Measurements from ENCODE around the gene CHRNB2. TPM values are rescaled to one million over a fixed set of nuclear protein-coding genes. Genes with fewer than 3 reads are reported as not detected.

Gene CHRNB2
- total and polyA plus RNA-seq, 2 experiments from 2014 or later: 0.12 TPM; not detected in 1

- no peaks in the 10 kb centered on the region for H3K4me1 ChIP-seq (ENCODE audit: low read depth)
- H3K27ac ChIP-seq: no peak overlapping the region
- no peak for DNase-seq (ENCODE audit: low read depth in 1 of 2, low spot score in 1 of 2)
- no peaks in the 10 kb centered on the region for H3K9me3 ChIP-seq (ENCODE audit: low read depth)
- H3K36me3 ChIP-seq: no peaks in the 10 kb centered on the region
- H3K27me3 ChIP-seq: peaks cover 30% of the 10 kb centered on the region
- no peak overlapping the region for H3K4me3 ChIP-seq
- TF ChIP-seq, protein P1, sequence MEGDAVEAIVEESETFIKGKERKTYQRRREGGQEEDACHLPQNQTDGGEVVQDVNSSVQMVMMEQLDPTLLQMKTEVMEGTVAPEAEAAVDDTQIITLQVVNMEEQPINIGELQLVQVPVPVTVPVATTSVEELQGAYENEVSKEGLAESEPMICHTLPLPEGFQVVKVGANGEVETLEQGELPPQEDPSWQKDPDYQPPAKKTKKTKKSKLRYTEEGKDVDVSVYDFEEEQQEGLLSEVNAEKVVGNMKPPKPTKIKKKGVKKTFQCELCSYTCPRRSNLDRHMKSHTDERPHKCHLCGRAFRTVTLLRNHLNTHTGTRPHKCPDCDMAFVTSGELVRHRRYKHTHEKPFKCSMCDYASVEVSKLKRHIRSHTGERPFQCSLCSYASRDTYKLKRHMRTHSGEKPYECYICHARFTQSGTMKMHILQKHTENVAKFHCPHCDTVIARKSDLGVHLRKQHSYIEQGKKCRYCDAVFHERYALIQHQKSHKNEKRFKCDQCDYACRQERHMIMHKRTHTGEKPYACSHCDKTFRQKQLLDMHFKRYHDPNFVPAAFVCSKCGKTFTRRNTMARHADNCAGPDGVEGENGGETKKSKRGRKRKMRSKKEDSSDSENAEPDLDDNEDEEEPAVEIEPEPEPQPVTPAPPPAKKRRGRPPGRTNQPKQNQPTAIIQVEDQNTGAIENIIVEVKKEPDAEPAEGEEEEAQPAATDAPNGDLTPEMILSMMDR (IDR thresholded peaks at IDR 0.05; ENCODE audit: low read depth, low read length): no peak
These were observed 4.3 kb downstream of the CHRNB2 start for GRCh38 chr1:154571964-154572288.

DNA sequence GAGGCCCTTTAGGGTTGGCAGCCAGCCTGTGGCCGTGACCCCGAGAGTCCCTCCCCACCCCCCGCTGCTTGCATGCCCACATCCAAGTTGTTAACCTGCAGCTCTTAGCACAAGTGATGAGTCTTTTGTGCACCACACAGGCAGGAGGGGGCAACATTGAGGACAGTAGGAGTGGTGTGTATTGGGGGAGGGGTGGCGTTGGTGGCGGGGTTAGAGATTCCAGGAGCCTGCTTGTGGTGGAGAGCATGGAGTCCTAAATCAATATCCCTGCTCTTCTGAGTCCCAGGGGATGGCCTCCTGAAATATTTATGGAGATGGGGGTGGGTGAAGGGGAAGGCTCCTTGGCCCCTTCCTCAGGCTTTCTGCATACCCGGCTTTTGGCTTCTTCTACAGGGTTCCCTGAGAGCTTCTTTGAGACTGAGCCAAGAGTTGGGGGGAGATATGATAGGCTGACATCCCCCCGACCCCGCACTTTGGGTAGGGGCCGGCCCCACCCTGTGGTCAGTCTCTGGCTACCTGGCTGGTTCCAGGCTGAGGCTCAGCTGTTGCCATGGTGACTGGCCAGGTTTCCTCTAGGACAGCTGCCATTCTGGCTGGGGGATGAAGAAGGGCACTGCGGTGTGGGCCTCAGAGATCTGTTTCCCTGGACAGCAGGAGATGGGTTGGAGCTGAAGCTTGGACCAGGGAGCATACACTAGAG, 5.0 kb downstream of the CHRNB2 start:
- DNase-seq (ENCODE audit: low read depth in 1 of 2, low spot score in 1 of 2): no peak
- no peaks in the 10 kb centered on the region for H3K36me3 ChIP-seq
- H3K4me1 ChIP-seq (ENCODE audit: low read depth): no peaks in the 10 kb centered on the region
- H3K27me3 ChIP-seq: peaks cover 23% of the 10 kb centered on the region
- no peaks in the 10 kb centered on the region for H3K9me3 ChIP-seq (ENCODE audit: low read depth)
- H3K4me3 ChIP-seq: no peak overlapping the region
- no peak overlapping the region for H3K27ac ChIP-seq
- TF ChIP-seq, protein P1 (IDR thresholded peaks at IDR 0.05; ENCODE audit: low read depth, low read length): no peak

- Histone ChIP-seq H3K27me3 (peaks cover 20% of the 10 kb centered on the region), H3K4me3 (no peak overlapping the region), H3K27ac (no peak overlapping the region), H3K9me3 (ENCODE audit: low read depth) (no peaks in the 10 kb centered on the region), H3K4me1 (ENCODE audit: low read depth) (no peaks in the 10 kb centered on the region), H3K36me3 (no peaks in the 10 kb centered on the region)
- TF ChIP-seq, protein P1 (IDR thresholded peaks at IDR 0.05; ENCODE audit: low read depth, low read length): no peak
- no peak for DNase-seq (ENCODE audit: low read depth in 1 of 2, low spot score in 1 of 2)
These were observed 5.6 kb downstream of the CHRNB2 start for GRCh38 chr1:154573168-154573510.

DNA sequence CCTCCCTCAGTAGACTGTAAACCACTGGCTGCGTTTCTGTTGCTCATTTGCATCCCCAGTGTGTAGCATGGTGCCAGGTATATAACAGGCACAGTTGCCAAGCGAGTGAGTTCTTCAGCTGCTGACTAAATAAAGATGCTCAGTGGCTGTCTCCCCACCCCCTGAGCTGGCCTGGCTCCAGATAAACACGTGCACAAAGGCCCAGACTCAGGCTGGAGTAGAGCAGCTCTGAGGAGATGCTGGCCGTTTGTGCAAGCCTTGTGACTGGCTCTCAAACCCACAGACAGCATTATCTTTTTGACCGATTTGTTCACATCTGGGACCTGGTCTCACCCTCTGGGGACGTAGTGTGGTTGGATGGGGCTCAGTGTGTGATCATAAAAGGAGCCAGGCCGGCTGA, 7.1 kb downstream of the CHRNB2 start:
- peaks cover 4% of the 10 kb centered on the region for H3K27me3 ChIP-seq
- H3K9me3 ChIP-seq (ENCODE audit: low read depth): no peaks in the 10 kb centered on the region
- H3K36me3 ChIP-seq: peaks cover 7% of the 10 kb centered on the region
- peak; percentile 27 to 51 for DNase-seq (ENCODE audit: low read depth in 1 of 2, low spot score in 1 of 2)
- no peak overlapping the region for H3K27ac ChIP-seq
- no peak overlapping the region for H3K4me3 ChIP-seq
- H3K4me1 ChIP-seq (ENCODE audit: low read depth): no peaks in the 10 kb centered on the region
- TF ChIP-seq, protein P1 (IDR thresholded peaks at IDR 0.05; ENCODE audit: low read depth, low read length): no peak

DNA sequence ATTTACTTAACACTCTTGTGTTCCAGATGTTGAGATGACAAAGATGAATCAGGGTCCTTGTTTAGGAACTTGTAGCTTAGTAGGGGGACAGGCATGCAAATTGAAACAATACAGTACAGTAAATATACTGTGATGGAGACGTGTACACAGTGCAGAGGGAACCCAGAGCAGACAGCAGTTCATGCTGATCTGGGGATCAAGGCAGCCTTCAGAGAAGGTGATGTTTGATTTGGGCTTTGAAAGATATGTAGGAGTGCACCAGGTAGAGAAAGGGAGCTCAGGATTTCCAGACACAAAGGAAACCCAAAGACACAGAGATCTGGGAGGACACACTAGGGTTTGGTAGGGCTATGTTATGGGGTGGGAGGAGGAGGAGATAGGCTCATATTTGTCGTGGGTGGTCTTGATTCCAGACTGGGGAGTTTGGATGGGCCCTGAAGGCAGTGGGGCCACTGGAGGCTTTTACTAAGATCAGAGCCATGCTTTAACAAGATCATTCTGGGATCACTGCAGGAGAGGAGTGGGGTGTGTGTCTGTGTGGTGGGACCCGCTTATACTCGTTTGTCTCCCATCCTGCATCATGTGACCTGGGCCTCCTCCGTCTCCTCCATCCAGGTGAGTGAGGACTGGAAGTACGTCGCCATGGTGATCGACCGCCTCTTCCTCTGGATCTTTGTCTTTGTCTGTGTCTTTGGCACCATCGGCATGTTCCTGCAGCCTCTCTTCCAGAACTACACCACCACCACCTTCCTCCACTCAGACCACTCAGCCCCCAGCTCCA, 7.8 kb downstream of the CHRNB2 start:
- DNase-seq (ENCODE audit: low read depth in 1 of 2, low spot score in 1 of 2): no peak
- TF ChIP-seq, protein P1 (IDR thresholded peaks at IDR 0.05; ENCODE audit: low read depth, low read length): no peak

More for the DNA sequence above, 7.8 kb downstream of the CHRNB2 start:
- H3K27me3 ChIP-seq: no peaks in the 10 kb centered on the region
- H3K36me3 ChIP-seq: peaks cover 10% of the 10 kb centered on the region
- no peak overlapping the region for H3K4me3 ChIP-seq
- no peaks in the 10 kb centered on the region for H3K9me3 ChIP-seq (ENCODE audit: low read depth)
- no peak overlapping the region for H3K27ac ChIP-seq
- no peaks in the 10 kb centered on the region for H3K4me1 ChIP-seq (ENCODE audit: low read depth)
